GM12878 (cell line): ENCODE data around the gene PPP1R12A. TPM values are rescaled to one million over a fixed set of nuclear protein-coding genes. Genes with fewer than 3 reads are reported as not detected.

Experiments used
- ATAC-seq: fragments of 200-7000 bp; cut with Tn5 transposase; 3 replicates; pipeline ENCODE4 v1.9.1; 2020; ENCODE audit warnings: mild to moderate bottlenecking, moderate library complexity
- BruUV-seq: library from RNA; stranded (reverse); fragments of 400-500 nt; replicated peaks from 2 replicates; lab custom pipeline; 2021; lab: Mats Ljungman, UMichigan
- CTCF ChIA-PET: fragments of 300-600 bp; sonication (Branson Sonifier 250); formaldehyde crosslinking; extraction: SDS; loops from one replicate; lab custom pipeline; 2021; ENCODE audit warnings: inconsistent platforms; lab: Yijun Ruan, JAX
- POLR2A ChIA-PET: fragments of 350-600 bp; formaldehyde crosslinking; extraction: SDS; loops from one replicate; lab custom pipeline; 2021; ENCODE audit warnings: inconsistent platforms; lab: Charles Lee
- RAD21 ChIA-PET: fragments of 300-600 bp; sonication (Branson Sonifier 250); formaldehyde crosslinking; loops from one replicate; lab custom pipeline; 2023; ENCODE audit warnings: antibody characterized with exemption; ENCODE audit not compliant: unreplicated experiment; lab: Charles Lee
- SMC1A ChIA-PET: fragments of 300-600 bp; sonication (Branson Sonifier 250); formaldehyde crosslinking; loops from one replicate; lab custom pipeline; 2023; ENCODE audit not compliant: unreplicated experiment, uncharacterized antibody; lab: Charles Lee
- DNase-seq: peaks from one replicate; pipeline ENCODE4 v3.0.0-alpha.2; 2011; ENCODE audit warnings: low read depth, low spot score
- FAIRE-seq: peaks from 3 replicates; lab custom pipeline; 2011; peaks lifted over from hg19 to GRCh38; lab: Jason Lieb, UNC
- H2AFZ ChIP-seq: 2 replicates; pipeline ENCODE4 v1.6.0; 2011; ENCODE audit warnings: low read depth, low read length, control low read depth; ENCODE audit not compliant: control insufficient read depth
- H3K27ac ChIP-seq: 2 replicates; pipeline ENCODE4 v1.5.1; 2011; ENCODE audit warnings: control low read depth; ENCODE audit not compliant: control insufficient read depth, insufficient read depth
- H3K27me3 ChIP-seq, 2 experiments: replicated peaks in 1 of 2; 2 replicates each; pipeline versions ENCODE4 v1.6.0 to v1.6.1; 2011; ENCODE audit warnings: low read length in 1 of 2; ENCODE audit not compliant: control insufficient read depth in 2 of 2, insufficient read depth in 2 of 2
- H3K36me3 ChIP-seq, 2 experiments: 2 replicates each; pipeline ENCODE4 v1.5.1; 2011; ENCODE audit warnings: low read length in 1 of 2; ENCODE audit not compliant: control insufficient read depth in 2 of 2, insufficient read depth in 2 of 2
- H3K4me1 ChIP-seq: 2 replicates; pipeline ENCODE4 v1.6.1; 2011; ENCODE audit warnings: mild to moderate bottlenecking, low read length, moderate library complexity, mixed read lengths; ENCODE audit not compliant: control insufficient read depth, insufficient read depth
- H3K4me2 ChIP-seq: 2 replicates; pipeline ENCODE4 v1.6.0; 2011; ENCODE audit warnings: control low read depth; ENCODE audit not compliant: control insufficient read depth, insufficient read depth
- H3K4me3 ChIP-seq: fragments of 200-600 bp; sonication (generic); 2 replicates; pipeline ENCODE4 v1.5.1; 2016
- H3K79me2 ChIP-seq: 2 replicates; pipeline ENCODE4 v1.6.0; 2011; ENCODE audit warnings: low read length; ENCODE audit not compliant: control insufficient read depth, insufficient read depth
- H3K9ac ChIP-seq: 2 replicates; pipeline ENCODE4 v1.8.0; 2011; ENCODE audit warnings: low read length, control low read depth, mixed read lengths; ENCODE audit not compliant: control insufficient read depth, insufficient read depth
- H3K9me3 ChIP-seq: replicated peaks from 3 replicates; pipeline ENCODE4 v1.5.1; 2011; ENCODE audit warnings: mild to moderate bottlenecking, low read length; ENCODE audit not compliant: control insufficient read depth, insufficient read depth
- H4K20me1 ChIP-seq: 2 replicates; pipeline ENCODE4 v1.6.0; 2011; ENCODE audit not compliant: control insufficient read depth, insufficient read depth
- BACH1 ChIP-seq: fragments of 450-650 bp; IDR thresholded peaks from 2 replicates; pipeline ENCODE4 v1.6.1; 2017; ENCODE audit warnings: mild to moderate bottlenecking, borderline replicate concordance
- EED ChIP-seq: sonication (generic); IDR thresholded peaks from 2 replicates; pipeline ENCODE4 v1.6.1; 2016; ENCODE audit warnings: antibody characterized with exemption, low read depth
- FOXK2 ChIP-seq: fragments of 450-650 bp; IDR thresholded peaks from 2 replicates; pipeline ENCODE4 v1.6.1; 2017; ENCODE audit warnings: mild to moderate bottlenecking, moderate library complexity
- GATAD2B ChIP-seq: fragments of 450-650 bp; conservative IDR thresholded peaks from 2 replicates; pipeline ENCODE4 v1.6.1; 2017; ENCODE audit warnings: low read depth, mild to moderate bottlenecking, moderate library complexity
- HCFC1 ChIP-seq: fragments of 150-350 bp; IDR thresholded peaks from 2 replicates; pipeline ENCODE4 v1.6.1; 2014; ENCODE audit warnings: low read length
- MYB ChIP-seq: fragments of 150-350 bp; IDR thresholded peaks from 2 replicates; pipeline ENCODE4 v1.6.1; 2014; ENCODE audit warnings: mild to moderate bottlenecking, low read depth, low read length, borderline replicate concordance
- NFXL1 ChIP-seq: fragments of 450-650 bp; IDR thresholded peaks from 2 replicates; pipeline ENCODE4 v1.6.1; 2017; ENCODE audit warnings: antibody characterized with exemption, mild to moderate bottlenecking, borderline replicate concordance
- REST ChIP-seq: IDR thresholded peaks from 2 replicates; pipeline ENCODE4 v1.6.1; 2012; ENCODE audit warnings: mild to moderate bottlenecking, low read depth, low read length
- STAT3 ChIP-seq: IDR thresholded peaks from 2 replicates; pipeline ENCODE4 v1.6.1; 2011; ENCODE audit warnings: low read depth, low read length, improper control_type of control experiment
- ZNF24 ChIP-seq: fragments of 450-650 bp; IDR thresholded peaks from 2 replicates; pipeline ENCODE4 v1.6.1; 2017; ENCODE audit warnings: antibody characterized with exemption, mild to moderate bottlenecking
- ZNF622 ChIP-seq: fragments of 450-650 bp; IDR thresholded peaks from 2 replicates; pipeline ENCODE4 v1.6.1; 2017; ENCODE audit warnings: mild to moderate bottlenecking, inconsistent platforms
- WGBS: methylation state at CpG from one replicate; pipeline ENCODE4 v1.1.6; 2016; ENCODE audit warnings: low lambda C conversion rate; ENCODE audit not compliant: insufficient replicate concordance, insufficient coverage; ENCODE audit errors: missing lambda C conversion rate; 5-methylcytosine and 5-hydroxymethylcytosine counted together
- in situ Hi-C: fragments of 300-500 bp; cut with MboI; formaldehyde crosslinking; loops from 9 replicates; pipeline ENCODE4 v1.14.3; 2018; ENCODE audit warnings: mixed read lengths
- intact Hi-C: fragments of 100-400 bp; cut with micrococcal nuclease; formaldehyde crosslinking; loops from one replicate; pipeline ENCODE4 v1.14.2; 2022; ENCODE audit not compliant: unreplicated experiment
- polyA plus RNA-seq, 11 experiments: library from polyadenylated mRNA; depleted of rRNA in 4 of 11; unstranded in 6 of 11; stranded (reverse) in 5 of 11; fragments of >200 nt; fragmentation: Nextera tagmentation in 4 of 11; fragmentation: Illumina TruSeq in 1 of 11; extraction: Ambion mirVana in 4 of 11; extraction: Trizol in 1 of 11; gene quantifications; 1 replicate in 1 of 11; 2 replicates in 10 of 11; pipeline versions ENCODE4 v1.2.1 to v1.2.3, GENCODE V29; 2011 to 2016; ENCODE audit warnings: inconsistent platforms in 2 of 11, missing spikeins in 2 of 11, low read depth in 1 of 11
- total RNA-seq, 4 experiments: library from RNA; depleted of rRNA in 3 of 4; stranded (reverse); fragments of >200 nt in 3 of 4; fragmentation: Illumina TruSeq in 1 of 4; extraction: Trizol in 1 of 4; gene quantifications; 2 replicates each; pipeline versions ENCODE4 v1.2.1 to v1.2.3, GENCODE V29; 2013 to 2021

Gene PPP1R12A
- total and polyA plus RNA-seq, 10 of the 15 experiments (the other 5 are each of a cell fraction or from before 2014, with no cell fraction given), result 22.8 to 134 (median 51.4) TPM

GRCh38 chr12:79775355-79776027 is 159.4 kb downstream of the PPP1R12A start:
- intact Hi-C loops, result no loop called here

More at GRCh38 chr12:79775355-79776027, 159.4 kb downstream of the PPP1R12A start:
- no peaks in the 10 kb centered on the region for H3K4me1 ChIP-seq
- FAIRE-seq (no peak), DNase-seq (no peak)
- no peaks in the 10 kb centered on the region for H4K20me1 ChIP-seq
- H3K27me3 ChIP-seq, result no peaks in the 10 kb centered on the region
- no peaks in the 10 kb centered on the region for H3K9me3 ChIP-seq
- in situ Hi-C loops, result no loop called here
- ChIA-PET POLR2A (no interaction called here), SMC1A (interaction anchor here (0.7 to 1.8 kb wide), 4 partner anchors 8 to 228 kb away, joined by 3 to 4 read pairs (median 4); no protein-coding TSS in a partner anchor)
- no peak overlapping the region for H2AFZ ChIP-seq
- no peak overlapping the region for H3K27ac ChIP-seq
- no TSS peak for BruUV-seq
- 97% methylated on average over 3 of the region's 3 CpGs for WGBS
- no peak for TF ChIP-seq MYB
- TF ChIP-seq FOXK2, result no peak
- TF ChIP-seq NFXL1, result no peak
- no peak for TF ChIP-seq EED
- no peak for TF ChIP-seq ZNF24
- TF ChIP-seq GATAD2B, result no peak
- no peak for TF ChIP-seq REST
- TF ChIP-seq STAT3, result no peak
- no peak for TF ChIP-seq BACH1
- no peak for TF ChIP-seq HCFC1
- TF ChIP-seq ZNF622, result no peak
- TF ChIP-seq, all 136 proteins: peak for 0
- peaks cover 0 to 4% of the 10 kb centered on the region in 2 experiments; a peak in 2 of 4 replicates for H3K36me3 ChIP-seq
- H3K4me2 ChIP-seq, result no peak overlapping the region
- H3K79me2 ChIP-seq, result no peaks in the 10 kb centered on the region
- H3K9ac ChIP-seq, result no peak overlapping the region
- ChIA-PET RAD21 (interaction anchor here (2.0 kb wide), 1 partner anchor 412 kb away, joined by 5 read pairs; no protein-coding TSS in a partner anchor), CTCF (no interaction called here)
- no peak overlapping the region for H3K4me3 ChIP-seq
- no peak for ATAC-seq
